ENCODE data around the gene MED19. TPM values are rescaled to one million over a fixed set of nuclear protein-coding genes. Genes with fewer than 3 reads are reported as not detected.

The MED19 gene
- total RNA-seq, 2 experiments from 2014 or later, result 11.1 to 17.5 TPM

GRCh38 chr11:57742087-57742452, 30.1 kb upstream of the MED19 start:
- Histone ChIP-seq H3K79me2 (ENCODE audit: insufficient read depth, low read depth, low read length) (peaks cover 22% of the 10 kb centered on the region), H4K20me1 (ENCODE audit: insufficient read depth, low read length) (peaks cover 6% of the 10 kb centered on the region; the same call in 1 of the 2 replicates), H3K4me2 (ENCODE audit: low read length) (peak overlapping the region; percentile 90), H3K36me3 (ENCODE audit: insufficient read depth, low read length) (peaks cover 92% of the 10 kb centered on the region), H3K4me3 (ENCODE audit: low read depth, low read length, poor library complexity, severe bottlenecking) (peak overlapping the region; percentile 97), H3K9me2 (ENCODE audit: insufficient read depth, low read length) (no peaks in the 10 kb centered on the region), H3K27ac (ENCODE audit: low read depth, low read length, poor library complexity, severe bottlenecking) (peak overlapping the region; percentile 77), H3K4me1 (ENCODE audit: insufficient read depth, low read length, poor library complexity, severe bottlenecking) (peaks cover 20% of the 10 kb centered on the region), H2AFZ (ENCODE audit: low read length) (peak overlapping the region; percentile 64; the same call in 1 of the 2 replicates), H3K9me3 (ENCODE audit: low read length) (no peaks in the 10 kb centered on the region)
- TSS peak; percentile 68 for BruUV-seq (replicated peaks)
- POLR2A ChIA-PET, result interaction anchor here (0.6 to 1.2 kb wide), 5 partner anchors 15 to 690 kb away, joined by 3 to 6 read pairs (median 4); partner anchors contain the start of gene MED19
- intact Hi-C loops (cut with micrococcal nuclease; ENCODE audit: unreplicated experiment), result loop anchor here (5.0 to 10.0 kb wide), 3 partner anchors 405 to 835 kb away; partner anchors contain the start of genes LPXN, P2RX3, SSRP1 and ZFP91
- CTCF ChIA-PET (ENCODE audit: unreplicated experiment), result no interaction called here
- DNase-seq (ENCODE audit: low spot score), result no peak
- TF ChIP-seq EZH2phosphoT487 (IDR thresholded peaks at IDR 0.05; ENCODE audit: borderline replicate concordance, low read depth, low read length) (no peak), CTCF (conservative IDR thresholded peaks at IDR 0.05; ENCODE audit: low read length) (no peak)

GRCh38 chr11:57741132-57742086, 29.4 kb upstream of the MED19 start, which contains the start of gene SELENOH:
Gene SELENOH (plus strand): TSS chr11:57741491. CDS start chr11:57741596, 105 bp downstream.
- peak; percentile 97 for DNase-seq (ENCODE audit: low spot score)
- no TSS peak for BruUV-seq (replicated peaks)
- H3K4me3 ChIP-seq (ENCODE audit: low read depth, low read length, poor library complexity, severe bottlenecking), result peak within 1 kb of the TSS; percentile 97
- H2AFZ ChIP-seq (ENCODE audit: low read length), result peak within 1 kb of the TSS; percentile 76; the same call in 1 of the 2 replicates
- intact Hi-C loops (cut with micrococcal nuclease; ENCODE audit: unreplicated experiment), result loop anchor here (1.0 to 10.0 kb wide), 6 partner anchors 29 to 836 kb away; partner anchors contain the start of genes LPXN, MED19, P2RX3 and SSRP1
- CTCF ChIA-PET (ENCODE audit: unreplicated experiment), result no interaction called here
- peak within 1 kb of the TSS; percentile 90 for H3K4me2 ChIP-seq (ENCODE audit: low read length)
- no peaks in the 10 kb centered on the region for H3K9me3 ChIP-seq (ENCODE audit: low read length)
- H3K36me3 ChIP-seq (ENCODE audit: insufficient read depth, low read length), result peaks cover 92% of the 10 kb centered on the region
- POLR2A ChIA-PET, result interaction anchor here (0.6 to 1.2 kb wide), 7 partner anchors 14 to 767 kb away, joined by 3 to 6 read pairs (median 4); partner anchors contain the start of gene MED19
- H3K79me2 ChIP-seq (ENCODE audit: insufficient read depth, low read depth, low read length), result peaks cover 27% of the 10 kb centered on the region
- no peaks in the 10 kb centered on the region for H3K9me2 ChIP-seq (ENCODE audit: insufficient read depth, low read length)
- no peak for TF ChIP-seq CTCF (conservative IDR thresholded peaks at IDR 0.05; ENCODE audit: low read length)
- no peak for TF ChIP-seq EZH2phosphoT487 (IDR thresholded peaks at IDR 0.05; ENCODE audit: borderline replicate concordance, low read depth, low read length)
- peaks cover 6% of the 10 kb centered on the region; the same call in 1 of the 2 replicates for H4K20me1 ChIP-seq (ENCODE audit: insufficient read depth, low read length)
- H3K4me1 ChIP-seq (ENCODE audit: insufficient read depth, low read length, poor library complexity, severe bottlenecking), result peaks cover 20% of the 10 kb centered on the region
- peak within 1 kb of the TSS; percentile 77 for H3K27ac ChIP-seq (ENCODE audit: low read depth, low read length, poor library complexity, severe bottlenecking)

All from OCI-LY7 (cell line).